NCI-H2081 (cell line): Measurements from ENCODE around the gene SERF1A.
"Not testable (repeated sequence)": the region's sequence is repeated elsewhere in the genome, so short reads cannot be mapped to it uniquely, and the experiment has no call there.

ENCODE experiments used
- DNase-seq, 2 experiments: peaks; one replicate each; lab custom pipeline; 2025; lab: John Stamatoyannopoulos, UW

The SERF1A gene

DNA sequence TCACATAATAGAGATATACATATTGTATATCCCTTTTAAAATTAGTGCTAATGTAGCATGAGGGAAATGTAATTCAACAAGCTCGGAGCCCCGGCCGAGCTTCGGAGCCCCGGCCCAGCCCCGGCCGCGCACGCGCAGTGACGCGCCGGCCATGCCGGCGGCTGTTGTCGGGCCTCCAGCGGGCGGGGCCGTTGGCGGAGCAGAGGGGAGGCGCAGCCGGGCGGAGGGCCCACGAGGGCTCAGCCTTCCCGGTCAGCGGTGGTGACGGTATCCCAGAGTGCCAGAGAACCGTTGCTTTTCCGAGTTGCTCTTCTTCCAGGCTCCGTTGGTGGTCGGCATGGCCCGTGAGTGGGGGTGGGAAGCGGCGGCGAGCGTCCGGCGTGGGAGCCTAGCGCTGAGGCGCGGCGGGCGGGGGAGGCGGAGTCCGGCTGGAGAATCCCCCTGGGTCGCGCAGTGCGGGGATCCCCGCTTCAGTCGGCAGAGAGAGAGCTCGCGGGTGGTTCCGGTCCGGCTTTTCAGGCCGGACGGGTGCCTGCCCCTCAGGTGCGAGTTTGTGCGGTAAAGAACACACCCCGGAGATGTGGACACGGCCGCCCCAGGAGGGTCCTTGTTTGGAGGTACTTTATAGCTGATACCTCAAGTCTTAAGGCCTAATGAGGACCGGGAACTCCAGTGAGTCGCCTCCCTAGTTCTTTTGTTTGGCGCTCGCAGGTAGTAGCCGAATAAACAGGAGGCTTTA, at the start of gene SERF1A:
Gene SERF1A (plus strand): TSS at position 137 of the 739 bp plus-strand sequence. CDS start 201 bp downstream, at position 338.
- not testable (repeated sequence) for DNase-seq

DNA sequence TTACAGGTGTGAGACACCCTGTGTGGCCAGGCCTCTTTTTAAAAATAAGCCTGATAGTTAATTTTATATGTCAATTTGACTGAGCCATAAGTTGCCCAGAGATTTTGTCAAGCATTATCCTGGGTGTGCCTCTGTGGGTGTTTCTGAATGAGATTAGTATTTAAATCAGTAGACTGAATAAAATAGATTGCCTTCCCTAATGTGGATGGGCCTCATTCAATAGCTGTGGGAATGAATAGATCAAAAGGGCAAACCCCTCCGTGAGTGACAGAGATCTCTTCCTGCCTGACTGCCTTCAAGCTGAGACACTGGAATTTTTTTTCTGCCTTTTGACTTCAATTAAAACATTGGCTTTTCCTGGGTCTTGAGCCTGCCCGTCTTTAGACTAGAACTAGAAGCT, 33.7 kb upstream of the SERF1A start:
- DNase-seq = not testable (repeated sequence)

DNA sequence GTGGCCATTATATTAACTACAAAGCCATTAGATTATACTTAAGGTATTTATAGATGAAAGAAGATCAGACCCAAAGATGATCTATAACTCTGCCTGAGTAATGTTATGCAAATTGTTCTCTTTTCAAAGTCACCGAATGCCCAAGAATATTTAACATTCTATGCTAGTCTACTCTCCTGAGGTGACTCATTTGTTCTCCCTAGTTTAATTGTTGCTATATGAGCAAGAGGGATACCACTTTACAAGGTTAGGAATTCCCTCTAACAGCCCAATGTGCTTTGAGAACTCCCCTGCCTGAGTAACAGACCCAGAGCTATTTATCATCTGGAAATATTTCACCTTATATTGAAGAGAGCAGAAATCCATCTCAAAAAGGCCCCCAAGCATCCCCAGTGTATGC, 29.8 kb upstream of the SERF1A start:
- DNase-seq = not testable (repeated sequence)

DNA sequence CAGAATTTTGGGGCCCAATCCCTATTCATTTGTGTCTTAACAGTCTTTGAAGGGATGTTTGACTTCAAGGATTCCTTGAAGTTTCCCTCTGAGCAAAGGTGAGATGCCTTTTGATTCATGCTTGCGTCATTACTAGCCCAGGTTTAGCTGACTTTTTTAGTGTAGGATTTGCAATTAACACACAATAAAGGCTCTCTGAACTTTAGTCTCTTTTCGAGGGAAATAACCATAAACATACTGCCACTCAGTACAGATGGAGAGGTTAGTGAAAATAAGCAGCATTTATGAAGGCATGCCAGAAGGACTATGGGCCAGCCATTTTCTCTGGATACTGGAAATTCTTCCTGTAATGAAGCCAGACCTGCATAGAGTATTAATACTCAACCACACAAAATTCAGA, 4.4 kb upstream of the SERF1A start:
- DNase-seq = not testable (repeated sequence)

- not testable (repeated sequence) for DNase-seq
Observed at GRCh38 chr5:70901272-70901571, 753 bp downstream of the SERF1A start.

GRCh38 chr5:70906624-70907023, 6.2 kb downstream of the SERF1A start:
- DNase-seq = not testable (repeated sequence)

DNA sequence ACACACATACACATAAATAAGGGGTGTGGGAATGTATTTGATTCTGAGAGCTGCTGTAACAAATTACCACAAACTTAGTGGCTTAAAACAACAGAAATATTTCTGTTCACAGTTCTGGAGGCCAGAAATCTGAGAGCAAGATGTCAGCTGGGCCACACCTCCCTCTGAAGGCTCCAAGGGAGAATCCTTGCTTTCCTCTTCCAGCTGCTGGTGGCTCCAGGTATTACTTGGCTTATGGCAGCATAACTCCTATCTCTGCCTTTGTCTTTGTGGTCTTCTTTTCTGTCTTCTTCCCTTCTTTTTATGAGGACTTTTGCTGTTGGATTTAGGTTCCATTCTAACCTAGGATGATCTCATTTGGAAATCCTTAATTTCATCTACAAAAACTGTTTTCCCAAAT, 16.4 kb downstream of the SERF1A start:
- DNase-seq = not testable (repeated sequence)

GRCh38 chr5:70925211-70925562, 24.7 kb downstream of the SERF1A start:
- DNase-seq = not testable (repeated sequence)

- not testable (repeated sequence) for DNase-seq
Observed at GRCh38 chr5:70931709-70932368, 31.4 kb downstream of the SERF1A start.

- not testable (repeated sequence) for DNase-seq
Observed at GRCh38 chr5:70932560-70932959, 32.1 kb downstream of the SERF1A start.

- not testable (repeated sequence) for DNase-seq
Observed at GRCh38 chr5:70953068-70953467, 52.6 kb downstream of the SERF1A start.
